ENCODE data around the gene ITPK1. TPM values are rescaled to one million over a fixed set of nuclear protein-coding genes. Genes with fewer than 3 reads are reported as not detected.

ITPK1 gene
- polyA plus RNA-seq, 2 of the 4 experiments (the other 2 are of a cell fraction), result 46.2 to 47.0 TPM

DNA sequence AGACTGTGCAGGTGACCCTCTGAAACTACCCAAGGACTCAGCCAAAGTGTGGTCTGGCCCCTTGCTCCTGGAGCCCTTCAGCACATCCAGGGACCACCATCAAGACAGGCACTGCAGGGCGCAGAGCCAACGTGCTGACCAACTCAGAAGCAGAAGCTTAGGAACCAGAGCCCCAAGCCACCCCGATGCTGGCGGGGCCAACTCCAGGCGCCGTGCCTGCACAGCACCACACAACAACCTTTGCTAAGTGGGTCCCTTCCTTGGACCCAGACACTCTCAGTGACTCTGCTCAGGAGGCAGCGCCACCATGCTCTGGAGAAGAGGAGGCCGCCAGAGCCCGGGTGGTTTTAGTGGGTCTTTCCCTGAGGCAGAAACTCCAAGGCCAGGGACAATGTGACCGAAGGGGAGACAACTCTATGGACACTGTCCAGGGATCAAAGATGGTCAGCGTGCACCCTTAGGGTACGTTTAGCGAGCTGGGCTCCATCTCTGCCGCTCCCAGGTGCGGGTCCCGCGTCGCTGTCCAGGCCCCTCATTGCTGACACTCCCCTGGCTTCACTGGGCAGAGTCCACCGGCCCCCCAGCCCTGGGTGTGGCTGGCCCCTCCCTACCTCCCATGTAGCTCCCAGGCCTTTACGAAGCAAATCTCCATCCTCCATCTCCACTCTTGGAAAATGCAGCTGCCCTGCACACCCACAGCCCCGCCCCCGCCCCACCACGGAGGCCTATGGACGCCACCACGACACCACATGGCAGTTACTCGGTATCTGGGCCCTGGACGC is 176.6 kb downstream of the ITPK1 start (continued):
- TF ChIP-seq PHF8 (IDR thresholded peaks at IDR 0.05; ENCODE audit: borderline replicate concordance, low read depth), result no peak
- no peak for TF ChIP-seq RAD21 (conservative IDR thresholded peaks at IDR 0.05 in 1 of 2, IDR thresholded peaks at IDR 0.05 in 1 of 2)
- TF ChIP-seq FOSB (CRISPR knock-in tag; IDR thresholded peaks at IDR 0.05), result no peak
- TF ChIP-seq, protein P1, sequence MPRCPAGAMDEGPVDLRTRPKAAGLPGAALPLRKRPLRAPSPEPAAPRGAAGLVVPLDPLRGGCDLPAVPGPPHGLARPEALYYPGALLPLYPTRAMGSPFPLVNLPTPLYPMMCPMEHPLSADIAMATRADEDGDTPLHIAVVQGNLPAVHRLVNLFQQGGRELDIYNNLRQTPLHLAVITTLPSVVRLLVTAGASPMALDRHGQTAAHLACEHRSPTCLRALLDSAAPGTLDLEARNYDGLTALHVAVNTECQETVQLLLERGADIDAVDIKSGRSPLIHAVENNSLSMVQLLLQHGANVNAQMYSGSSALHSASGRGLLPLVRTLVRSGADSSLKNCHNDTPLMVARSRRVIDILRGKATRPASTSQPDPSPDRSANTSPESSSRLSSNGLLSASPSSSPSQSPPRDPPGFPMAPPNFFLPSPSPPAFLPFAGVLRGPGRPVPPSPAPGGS (IDR thresholded peaks at IDR 0.05), result no peak
- no peak for TF ChIP-seq NPAS2 (CRISPR knock-in tag; IDR thresholded peaks at IDR 0.05; ENCODE audit: borderline replicate concordance)
- TF ChIP-seq HOXB13 (CRISPR knock-in tag; IDR thresholded peaks at IDR 0.05; ENCODE audit: low read depth), result no peak
- TF ChIP-seq HEYL (CRISPR knock-in tag; IDR thresholded peaks at IDR 0.05), result no peak
- TF ChIP-seq CHD4 (IDR thresholded peaks at IDR 0.05; ENCODE audit: borderline replicate concordance), result no peak
- no peak for TF ChIP-seq ZFP36 (IDR thresholded peaks at IDR 0.05; ENCODE audit: borderline replicate concordance, partially characterized antibody)
- TF ChIP-seq ELK1 (IDR thresholded peaks at IDR 0.05; ENCODE audit: low read depth, low read length), result no peak

GRCh38 chr14:92938235-92938875 is 177.4 kb downstream of the ITPK1 start:
- ATAC-seq (peak in 1 of 2 experiments; percentile 33; a peak in 2 of 6 replicates), DNase-seq (ENCODE audit: low read depth in 1 of 2, low spot score in 1 of 2) (no peak), FAIRE-seq (no peak)
- WGBS (ENCODE audit: missing lambda C conversion rate), result 70% methylated on average over 9 of the region's 9 CpGs
- H3K4me1 ChIP-seq, result peaks cover 11% of the 10 kb centered on the region; the same call in 2 of the 3 replicates
- no peak overlapping the region for H3K27ac ChIP-seq
- CTCF ChIA-PET, result interaction anchor here (4.3 kb wide), 1 partner anchor 14 kb away, joined by 18 read pairs; no protein-coding TSS in a partner anchor
- H3K9me3 ChIP-seq, result no peaks in the 10 kb centered on the region
- no peak overlapping the region for H3K4me3 ChIP-seq
- POLR2A ChIA-PET, result no interaction called here
- no peak overlapping the region for H3K4me2 ChIP-seq
- TF ChIP-seq SREBF2 (IDR thresholded peaks at IDR 0.05) (no peak), MAX (IDR thresholded peaks at IDR 0.05) (no peak), POLR2AphosphoS2 (conservative IDR thresholded peaks at IDR 0.05; ENCODE audit: low read length) (no peak), EHMT2 (IDR thresholded peaks at IDR 0.05; ENCODE audit: low read depth) (no peak), ESRRA (IDR thresholded peaks at IDR 0.05; ENCODE audit: borderline replicate concordance, low read length) (no peak), POLR2A (IDR thresholded peaks at IDR 0.05; ENCODE audit: low read length) (no peak), RFX5 (IDR thresholded peaks at IDR 0.05) (no peak), EHF (CRISPR knock-in tag; IDR thresholded peaks at IDR 0.05) (no peak), FOSL2 (IDR thresholded peaks at IDR 0.05) (no peak), FOSL2 (CRISPR knock-in tag; IDR thresholded peaks at IDR 0.05) (no peak), TP53 (CRISPR knock-in tag; IDR thresholded peaks at IDR 0.05) (no peak), PBX3 (IDR thresholded peaks at IDR 0.05) (no peak), SMC3 (IDR thresholded peaks at IDR 0.05) (no peak), CHD4 (IDR thresholded peaks at IDR 0.05; ENCODE audit: borderline replicate concordance) (no peak), HMGXB4 (CRISPR knock-in tag; IDR thresholded peaks at IDR 0.05; ENCODE audit: borderline replicate concordance) (no peak), CBX2 (IDR thresholded peaks at IDR 0.05; ENCODE audit: borderline replicate concordance, low read depth) (no peak), ZFP36 (IDR thresholded peaks at IDR 0.05; ENCODE audit: borderline replicate concordance, partially characterized antibody) (no peak), E2F6 (IDR thresholded peaks at IDR 0.05; ENCODE audit: borderline replicate concordance, low read depth) (no peak), CBX8 (IDR thresholded peaks at IDR 0.05) (no peak)
- TF ChIP-seq, protein P2, sequence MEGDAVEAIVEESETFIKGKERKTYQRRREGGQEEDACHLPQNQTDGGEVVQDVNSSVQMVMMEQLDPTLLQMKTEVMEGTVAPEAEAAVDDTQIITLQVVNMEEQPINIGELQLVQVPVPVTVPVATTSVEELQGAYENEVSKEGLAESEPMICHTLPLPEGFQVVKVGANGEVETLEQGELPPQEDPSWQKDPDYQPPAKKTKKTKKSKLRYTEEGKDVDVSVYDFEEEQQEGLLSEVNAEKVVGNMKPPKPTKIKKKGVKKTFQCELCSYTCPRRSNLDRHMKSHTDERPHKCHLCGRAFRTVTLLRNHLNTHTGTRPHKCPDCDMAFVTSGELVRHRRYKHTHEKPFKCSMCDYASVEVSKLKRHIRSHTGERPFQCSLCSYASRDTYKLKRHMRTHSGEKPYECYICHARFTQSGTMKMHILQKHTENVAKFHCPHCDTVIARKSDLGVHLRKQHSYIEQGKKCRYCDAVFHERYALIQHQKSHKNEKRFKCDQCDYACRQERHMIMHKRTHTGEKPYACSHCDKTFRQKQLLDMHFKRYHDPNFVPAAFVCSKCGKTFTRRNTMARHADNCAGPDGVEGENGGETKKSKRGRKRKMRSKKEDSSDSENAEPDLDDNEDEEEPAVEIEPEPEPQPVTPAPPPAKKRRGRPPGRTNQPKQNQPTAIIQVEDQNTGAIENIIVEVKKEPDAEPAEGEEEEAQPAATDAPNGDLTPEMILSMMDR (IDR thresholded peaks at IDR 0.05), result no peak
